Measurements from ENCODE around the gene RAB40B.

RAB40B gene

DNA sequence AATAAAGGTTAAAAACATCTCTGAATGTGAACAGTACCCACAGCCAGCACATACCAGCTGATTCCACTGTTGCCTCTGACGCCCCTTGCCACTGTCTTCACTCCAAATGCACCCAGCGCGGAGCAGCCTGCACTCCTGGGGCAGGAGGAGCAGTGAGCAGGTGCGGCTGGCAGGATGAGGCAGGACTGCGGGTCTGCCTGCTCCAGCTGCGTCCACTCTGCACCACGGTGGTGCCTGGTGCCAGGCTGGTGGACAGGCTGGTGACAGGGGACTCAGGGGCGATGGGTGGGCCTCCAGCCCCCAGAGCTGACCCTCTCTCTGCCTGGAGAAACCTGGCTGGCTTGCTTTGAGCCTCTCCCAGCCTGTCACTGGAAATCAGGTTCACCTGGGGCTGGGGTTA, 9.4 kb downstream of the RAB40B start:
- DNase-seq: no peak

DNA sequence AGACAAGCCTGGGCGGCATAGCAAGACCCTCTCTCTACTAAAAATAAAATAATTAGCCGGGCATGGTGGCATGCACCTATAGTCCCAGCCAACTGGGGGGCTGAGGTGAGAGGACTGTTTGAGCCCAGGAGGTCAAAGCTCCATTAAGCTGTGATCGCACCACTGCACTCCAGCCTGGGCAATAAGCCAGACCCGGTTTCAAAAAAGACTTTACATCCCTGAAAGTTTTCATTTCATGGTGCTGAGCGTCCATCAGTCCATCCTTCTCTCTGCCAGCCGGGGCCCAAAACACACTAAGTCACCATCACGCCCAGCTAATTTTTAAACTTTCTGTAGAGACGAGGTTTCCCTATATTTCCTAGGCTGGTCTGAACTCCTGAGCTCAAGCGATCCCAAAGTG, 10.6 kb downstream of the RAB40B start:
- no peak for DNase-seq

DNA sequence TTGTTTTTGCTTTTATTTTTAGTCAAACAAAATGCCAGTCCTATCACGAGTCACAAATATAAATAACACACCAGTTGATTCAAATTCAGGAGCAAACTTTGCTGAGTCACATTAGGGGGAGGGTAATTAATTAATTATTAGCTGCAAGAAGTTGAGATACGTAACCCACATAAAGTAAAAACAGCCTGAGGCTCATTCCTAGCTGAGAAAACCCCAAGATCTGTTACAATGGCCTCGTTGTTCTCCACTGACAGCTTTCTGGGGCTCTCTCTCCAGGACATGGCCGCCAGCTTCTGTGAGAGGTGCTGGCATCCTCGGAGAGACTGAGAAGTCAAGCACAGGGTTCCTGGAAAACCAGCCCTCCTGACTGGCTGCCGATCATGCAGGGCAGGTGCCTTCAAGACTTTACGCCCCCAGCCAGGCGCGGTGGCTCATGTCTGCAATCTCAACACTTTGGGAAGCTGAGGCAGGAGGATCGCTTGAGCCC, 11.1 kb downstream of the RAB40B start:
- DNase-seq: no peak

DNA sequence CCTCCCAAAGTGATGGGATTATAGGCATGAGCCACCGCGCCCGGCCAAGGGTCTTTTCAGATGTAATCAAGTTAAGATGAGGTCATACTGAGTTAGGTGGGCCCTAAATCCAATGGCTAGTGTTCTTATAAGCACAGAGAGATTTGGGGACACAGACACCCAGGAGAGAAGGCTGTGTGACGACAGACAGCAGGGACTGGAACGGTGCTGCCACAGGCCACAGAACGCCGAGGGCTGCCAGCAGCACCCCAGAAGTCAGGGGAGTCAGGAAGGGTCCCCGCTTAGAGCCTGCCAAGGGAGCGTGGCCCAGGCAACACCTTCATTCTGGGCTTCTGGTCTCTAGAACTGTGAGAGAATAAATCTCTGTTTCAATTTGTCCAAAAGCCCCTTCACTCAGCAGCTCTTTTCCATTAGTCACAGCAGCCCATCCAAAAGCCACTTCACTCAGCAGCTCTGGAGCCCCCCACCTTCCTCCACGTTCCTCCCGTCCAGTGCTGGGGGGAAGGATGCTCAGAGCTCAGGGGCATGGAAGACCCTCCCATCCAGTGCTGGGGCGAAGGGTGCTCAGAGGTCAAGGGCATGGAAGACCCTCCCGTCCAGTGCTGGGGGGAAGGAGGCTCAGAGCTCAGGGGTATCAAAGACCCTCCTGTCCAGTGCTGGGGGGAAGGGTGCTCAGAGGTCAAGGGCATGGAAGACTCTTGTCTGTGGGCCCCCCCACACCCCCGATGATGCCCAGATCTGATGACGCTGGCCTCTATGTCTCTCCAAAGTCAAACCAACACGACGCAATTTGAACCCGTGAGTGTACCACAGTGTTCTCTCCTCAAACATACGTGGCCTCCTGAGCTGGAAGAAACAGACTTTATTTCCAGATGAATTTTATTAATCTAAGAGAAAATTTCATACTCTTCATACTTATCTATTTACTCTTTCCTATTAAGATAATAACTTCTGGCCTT, 11.9 kb downstream of the RAB40B start:
- no peak for DNase-seq

DNA sequence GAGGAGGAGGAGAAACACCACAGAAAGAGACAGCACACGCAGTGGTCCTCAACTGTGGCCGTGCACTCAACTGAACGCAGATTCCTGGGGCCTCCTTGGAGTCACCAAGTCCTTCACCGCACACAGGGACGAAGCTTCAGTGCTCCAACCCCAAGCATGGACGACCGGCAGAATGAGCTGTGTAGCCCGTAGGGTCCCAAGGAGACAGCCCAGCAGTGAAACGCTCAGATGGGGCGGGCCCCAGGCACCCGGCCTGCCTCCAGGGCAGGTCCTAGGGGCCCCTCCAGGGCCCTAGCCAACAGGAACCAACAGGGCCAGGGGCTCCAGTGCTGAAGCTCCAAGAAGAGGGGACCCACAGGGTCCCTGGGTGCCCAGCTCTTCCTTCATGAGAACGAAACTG, 13.2 kb downstream of the RAB40B start:
- DNase-seq: no peak

DNA sequence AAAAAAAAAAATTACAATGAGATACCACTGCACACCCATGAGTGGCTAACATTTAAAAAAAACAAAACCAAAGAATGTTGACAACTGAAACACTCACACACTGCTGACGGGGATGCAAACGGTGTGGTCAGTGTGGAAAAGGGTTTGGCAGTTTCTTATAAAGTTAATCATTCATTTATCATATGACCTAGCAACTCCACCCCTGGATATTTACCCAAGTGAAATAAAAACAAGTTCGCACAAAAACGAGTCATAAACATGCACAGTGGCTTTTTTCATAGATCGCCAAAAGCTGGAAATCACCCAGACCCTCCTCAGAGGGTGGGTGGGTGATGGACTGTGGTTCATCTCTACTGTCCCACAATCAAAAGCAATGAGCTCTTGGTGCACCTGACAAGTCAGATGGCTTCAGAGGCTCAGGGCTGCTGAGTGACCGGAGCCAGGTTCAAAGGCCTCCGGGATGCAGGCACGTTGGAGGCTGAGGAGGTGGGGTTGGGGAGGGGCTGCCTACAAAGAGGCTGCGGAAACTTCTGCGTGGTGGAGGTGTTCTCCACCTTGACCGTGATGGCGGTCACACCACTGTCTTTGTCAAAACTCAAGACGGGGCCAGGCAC, 14.2 kb downstream of the RAB40B start:
- DNase-seq: no peak

DNA sequence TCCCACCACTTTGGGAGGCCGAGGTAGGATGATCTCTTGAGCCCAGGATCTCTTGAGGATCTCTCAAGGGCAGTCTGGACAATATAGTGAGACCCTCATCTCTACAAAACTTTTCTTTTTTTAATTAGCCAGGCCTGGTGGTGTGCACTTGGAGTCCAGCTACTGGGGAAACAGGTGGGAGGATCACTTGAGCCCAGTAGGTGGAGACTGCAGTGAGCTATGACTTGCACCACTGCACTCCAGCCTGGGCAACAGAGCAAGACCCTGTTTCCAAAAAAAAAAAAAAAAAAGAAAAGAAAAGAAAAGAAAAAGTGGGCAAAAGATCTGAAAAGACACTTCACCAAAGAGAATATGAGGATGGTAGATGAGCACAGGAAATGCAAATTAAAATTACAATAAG, 15.0 kb downstream of the RAB40B start:
- no peak for DNase-seq

DNA sequence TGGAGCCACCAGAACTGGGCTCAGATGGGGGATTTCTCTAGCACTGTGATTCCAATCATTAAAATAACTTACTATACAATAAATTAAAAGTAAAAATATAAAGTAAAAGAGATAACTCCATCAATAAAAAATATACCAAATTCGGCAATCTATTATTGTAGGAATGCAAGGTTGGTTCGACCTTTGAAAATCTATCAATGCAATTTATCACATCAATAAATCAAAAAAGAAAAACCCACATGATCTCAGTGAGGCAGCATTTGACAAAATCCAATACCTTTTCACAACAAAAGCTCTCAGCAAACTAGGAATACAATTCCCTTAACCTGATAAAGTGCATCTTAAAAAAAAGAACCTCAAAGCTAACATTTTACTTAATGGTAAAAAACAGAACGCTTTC, 17.0 kb downstream of the RAB40B start:
- DNase-seq: no peak

DNA sequence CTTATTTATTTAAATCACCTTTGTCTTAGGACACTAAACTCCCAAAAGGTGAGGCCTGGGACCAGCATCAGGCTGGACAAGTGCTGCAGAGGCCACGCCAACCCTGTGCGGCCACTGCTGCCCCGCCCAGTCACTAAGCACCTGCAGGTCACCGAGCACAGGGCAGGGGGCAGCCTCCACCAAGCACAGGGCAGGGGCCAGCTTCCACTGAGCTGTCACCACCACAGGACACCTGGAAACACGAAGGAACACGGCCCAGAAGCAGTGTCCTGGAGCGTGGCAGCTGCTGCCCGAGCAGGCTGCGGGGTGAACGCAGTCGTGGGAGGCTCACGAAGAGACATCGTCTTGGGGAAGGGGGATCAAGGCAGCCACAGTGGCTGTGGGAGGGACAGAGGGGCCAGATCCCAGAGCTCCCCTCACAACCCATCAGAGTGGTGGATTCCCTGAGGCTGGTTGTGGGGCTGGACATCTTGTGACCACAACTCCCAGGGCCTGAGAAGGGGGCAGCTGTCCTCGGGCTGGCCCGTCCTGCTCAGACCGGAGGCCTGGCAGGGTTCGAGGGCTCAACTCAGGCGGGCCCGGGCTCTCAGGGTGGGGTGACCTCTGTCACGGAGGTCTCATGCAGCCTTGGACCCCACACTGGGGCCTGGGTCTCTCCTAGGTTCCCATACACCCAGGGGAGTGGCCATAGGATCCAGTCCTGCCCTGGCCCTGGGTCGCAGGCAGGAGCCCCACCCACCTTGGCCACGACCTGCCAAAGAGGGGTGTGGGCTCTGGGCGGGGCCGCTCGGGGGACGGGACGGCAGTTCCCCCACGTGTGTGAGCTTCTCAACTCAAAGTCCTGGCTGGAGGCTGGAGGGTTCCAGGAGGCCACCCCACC, 18.7 kb downstream of the RAB40B start:
- no peak for DNase-seq

DNA sequence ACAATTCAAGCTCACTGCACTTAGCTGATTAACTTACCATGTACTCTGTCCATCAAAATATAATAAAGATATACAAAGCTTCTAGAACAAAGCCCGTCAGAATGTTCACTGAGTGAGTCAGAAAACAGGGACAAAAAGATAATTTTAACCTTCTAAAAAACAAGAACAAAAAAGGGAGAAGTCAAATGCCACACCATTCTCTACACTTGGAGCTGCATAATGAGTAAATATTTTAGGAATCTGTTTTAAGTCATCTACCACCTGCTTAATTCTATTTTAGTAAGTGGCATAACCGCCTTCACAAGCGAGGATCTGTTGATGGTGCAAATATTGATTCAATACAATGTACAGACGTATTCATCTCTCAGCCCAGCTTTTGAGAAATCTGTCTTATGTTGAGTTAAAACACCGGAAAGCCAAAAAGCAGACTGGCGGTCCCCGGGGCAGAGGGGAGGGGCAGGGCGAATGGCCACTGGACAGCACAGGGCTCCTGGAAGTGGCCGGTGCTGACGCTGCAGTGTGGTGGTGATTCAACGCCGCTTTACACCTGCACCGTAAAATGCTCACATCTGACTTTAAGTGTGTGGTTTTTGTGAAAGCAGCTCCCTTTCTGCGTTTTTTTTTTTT, 20.1 kb downstream of the RAB40B start:
- peak; percentile 83 for DNase-seq

DNA sequence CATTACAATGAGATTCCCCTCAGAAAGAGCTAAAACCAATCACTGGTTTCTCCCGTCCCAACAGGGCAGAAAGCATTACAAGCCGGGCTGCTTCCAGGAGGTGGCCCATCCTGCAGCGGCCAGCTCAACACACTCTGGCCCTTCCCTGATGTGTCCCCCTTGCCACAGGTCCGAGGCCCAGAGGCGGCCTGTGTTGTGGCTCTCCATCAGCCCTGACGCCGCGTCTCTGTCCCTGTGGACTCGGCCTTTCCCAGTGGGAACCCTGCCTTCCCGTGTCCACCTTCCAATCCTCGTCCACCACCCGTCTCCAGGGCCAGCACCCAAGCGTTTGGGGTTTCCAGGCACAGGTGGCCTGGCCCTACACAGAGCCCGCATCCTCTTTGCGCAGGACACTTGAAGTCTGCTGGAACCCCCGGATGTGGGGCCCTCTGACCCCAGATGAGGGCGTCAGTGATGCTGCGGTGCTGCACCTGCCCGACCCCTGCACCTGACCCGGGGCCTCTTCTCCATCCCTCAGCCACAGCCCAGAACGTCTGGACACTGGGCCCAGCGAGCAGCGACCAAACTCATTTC, 21.1 kb downstream of the RAB40B start:
- no peak for DNase-seq

DNA sequence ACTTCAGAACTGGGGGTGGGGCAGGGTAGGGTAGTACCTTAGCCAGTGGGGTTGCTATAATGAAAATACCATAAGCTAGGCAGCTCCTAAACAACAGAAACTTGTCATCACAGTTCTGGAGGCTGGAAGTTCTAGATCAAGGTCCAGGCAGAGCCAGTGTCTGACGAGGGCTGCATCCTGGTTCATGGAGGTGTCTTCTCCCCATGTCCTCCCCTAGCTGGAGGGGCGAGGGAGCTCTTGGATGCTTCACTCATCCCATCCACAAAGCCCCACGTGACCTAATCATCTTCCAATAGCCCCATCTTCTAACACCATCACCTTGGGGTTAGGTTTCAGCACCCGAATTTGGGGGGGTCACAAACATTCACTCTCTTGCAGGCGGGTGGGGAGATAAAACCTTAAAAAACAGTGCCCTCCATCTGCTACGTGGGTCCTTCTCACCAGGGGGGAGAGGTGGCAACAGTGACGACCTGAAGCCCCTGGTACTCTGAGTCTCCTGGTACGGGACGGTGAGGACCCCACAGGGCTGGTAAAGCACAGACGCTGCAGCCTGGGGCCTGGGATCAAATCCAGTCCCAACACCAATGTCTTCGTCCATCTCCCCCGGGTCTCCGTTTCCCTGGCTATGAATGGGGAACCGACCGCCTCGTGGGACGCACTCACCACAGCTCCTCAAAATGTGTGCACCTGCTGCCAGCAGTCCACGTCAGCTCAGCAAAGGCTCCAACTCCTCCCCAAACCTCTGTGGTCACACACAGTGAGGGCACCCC, 22.8 kb downstream of the RAB40B start:
- DNase-seq: no peak

DNA sequence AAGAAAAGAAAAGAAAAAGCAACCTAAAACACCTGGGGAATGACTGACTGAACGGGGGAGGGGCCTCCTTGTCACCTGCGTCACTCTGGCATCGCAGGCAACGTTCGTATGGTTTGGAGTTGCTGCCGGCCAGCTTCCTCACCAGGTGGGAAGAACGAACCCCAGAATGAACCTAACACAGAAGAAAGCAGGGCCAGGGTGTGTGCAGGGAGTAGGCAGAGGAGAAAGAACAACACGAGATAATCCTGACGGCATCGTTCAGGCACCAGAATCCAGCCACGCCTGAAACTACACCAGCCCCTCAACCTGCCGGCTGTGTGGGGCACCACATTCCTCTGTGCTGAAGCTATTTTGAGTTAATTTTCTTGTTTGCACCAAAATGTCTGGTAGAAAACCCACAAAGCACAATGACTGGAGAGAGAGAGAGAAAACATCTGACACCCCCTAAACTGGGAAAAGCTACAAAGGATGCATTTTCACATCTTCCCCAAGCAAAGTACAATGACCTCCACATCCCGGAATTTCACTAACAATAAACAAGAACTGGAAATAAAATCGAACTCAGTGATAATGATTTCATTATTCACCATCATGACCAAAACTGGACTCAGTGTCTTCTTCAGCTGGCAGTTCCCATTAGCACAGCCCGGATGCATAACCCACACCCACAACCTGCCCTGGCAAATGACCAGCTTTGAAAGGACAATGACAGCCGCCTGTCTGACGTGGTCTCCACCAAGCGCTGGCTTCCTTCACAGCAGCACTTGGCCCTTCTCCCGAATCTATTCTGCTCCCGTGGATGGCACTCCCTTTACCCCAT, 23.6 kb downstream of the RAB40B start:
- DNase-seq: no peak

DNA sequence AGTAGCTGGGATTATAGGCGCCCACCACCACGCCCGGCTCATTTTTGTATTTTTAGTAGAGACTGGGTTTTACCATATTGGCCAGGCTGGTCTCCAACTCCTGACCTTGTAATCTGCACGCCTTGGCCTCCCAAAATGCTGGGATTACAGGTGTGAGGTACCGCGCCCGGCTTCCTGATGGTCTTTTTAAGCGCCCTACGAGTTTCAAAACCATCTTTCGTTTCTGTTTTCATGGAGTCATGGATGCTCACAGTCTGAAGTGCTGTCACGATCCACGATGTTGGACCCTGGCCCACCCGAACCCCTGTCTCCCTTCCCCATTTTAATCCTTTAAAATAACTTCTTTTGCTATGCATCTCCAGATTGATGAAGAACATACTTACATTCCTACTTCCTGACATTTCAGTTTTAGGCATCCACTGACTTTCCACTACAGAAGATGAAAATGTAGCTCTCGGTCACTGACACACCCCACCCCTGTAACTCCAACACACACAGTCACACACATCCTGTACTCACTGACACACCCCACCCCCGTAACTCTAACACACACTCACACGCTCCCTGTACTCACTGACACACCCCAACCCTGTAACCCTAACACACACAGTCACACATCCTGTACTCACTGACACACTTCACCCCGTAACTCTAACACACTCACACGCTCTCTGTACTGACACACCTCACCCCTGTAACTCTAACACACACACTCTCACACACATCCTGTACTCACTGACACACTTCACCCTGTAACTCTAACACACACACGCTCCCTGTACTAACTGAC, 27.6 kb downstream of the RAB40B start:
- DNase-seq: no peak

DNA sequence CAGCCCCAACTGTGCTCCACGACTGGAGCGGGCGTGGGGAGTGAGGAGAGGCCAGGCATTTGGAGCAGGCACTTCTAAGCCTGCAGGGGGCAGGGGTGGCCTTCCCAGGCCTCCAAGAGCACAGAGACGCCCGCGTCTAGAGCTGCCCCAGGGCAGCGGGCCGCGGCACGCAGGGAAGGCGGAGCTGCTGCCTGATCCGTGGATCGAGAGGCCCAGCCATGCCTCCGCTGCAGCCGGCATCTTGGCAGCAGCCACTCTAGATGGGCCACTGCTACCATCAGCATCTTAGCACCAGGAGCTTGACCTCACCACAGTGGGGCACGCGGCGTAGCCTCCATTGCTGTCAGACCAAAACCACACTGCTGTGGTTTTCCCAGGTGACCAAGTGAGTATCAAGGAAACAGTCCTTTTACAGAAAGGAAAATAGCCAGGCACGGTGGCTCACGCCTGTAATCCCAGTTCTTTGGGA, 29.8 kb downstream of the RAB40B start:
- DNase-seq: peak; percentile 90

DNA sequence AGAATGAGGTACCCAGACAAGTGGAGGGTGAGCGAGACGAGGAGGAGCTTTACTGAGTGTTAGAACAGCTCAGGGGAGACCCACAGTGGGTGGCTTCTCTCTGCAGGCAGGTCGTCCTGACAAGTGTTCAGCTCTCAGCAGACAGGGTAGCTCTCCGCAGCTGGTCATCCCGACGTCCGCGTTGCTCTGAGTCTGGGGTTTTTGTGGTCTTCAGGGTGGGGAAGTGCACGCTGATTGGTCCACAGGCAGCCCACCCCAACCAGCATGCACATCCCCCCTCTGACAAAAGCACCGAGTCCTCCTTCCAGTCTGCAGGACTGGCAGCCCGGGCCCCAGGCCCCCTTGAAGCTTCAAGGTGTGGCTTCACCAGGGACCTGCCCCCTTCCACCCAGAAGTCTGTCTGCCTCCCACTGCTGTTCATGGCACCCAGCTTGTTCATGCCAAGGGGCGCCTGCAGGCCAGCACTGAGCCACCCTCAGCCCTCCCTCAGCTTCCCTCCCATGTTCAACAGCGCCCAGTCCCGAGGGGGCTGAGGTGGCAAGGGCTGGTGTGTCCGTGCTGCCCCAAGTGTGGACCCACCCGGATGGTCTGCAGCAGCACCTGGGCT, 30.4 kb downstream of the RAB40B start:
- DNase-seq: no peak

DNA sequence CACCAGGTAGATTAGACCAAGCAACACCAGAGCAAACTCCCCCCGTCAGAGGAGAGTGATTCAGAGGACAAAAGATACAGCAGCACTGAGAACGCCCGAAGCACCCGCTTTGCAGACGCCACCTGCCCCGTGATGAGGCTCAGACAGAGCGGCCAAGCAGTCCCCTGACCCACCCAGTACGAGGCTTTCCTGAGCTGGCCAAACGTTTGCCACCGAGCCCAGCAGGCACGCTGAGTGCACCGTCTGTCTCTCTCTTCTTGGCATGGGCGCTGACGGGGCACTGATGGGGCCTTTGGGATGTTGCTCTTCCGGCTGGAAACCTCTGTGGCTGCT, 30.9 kb downstream of the RAB40B start:
- no peak for DNase-seq

DNA sequence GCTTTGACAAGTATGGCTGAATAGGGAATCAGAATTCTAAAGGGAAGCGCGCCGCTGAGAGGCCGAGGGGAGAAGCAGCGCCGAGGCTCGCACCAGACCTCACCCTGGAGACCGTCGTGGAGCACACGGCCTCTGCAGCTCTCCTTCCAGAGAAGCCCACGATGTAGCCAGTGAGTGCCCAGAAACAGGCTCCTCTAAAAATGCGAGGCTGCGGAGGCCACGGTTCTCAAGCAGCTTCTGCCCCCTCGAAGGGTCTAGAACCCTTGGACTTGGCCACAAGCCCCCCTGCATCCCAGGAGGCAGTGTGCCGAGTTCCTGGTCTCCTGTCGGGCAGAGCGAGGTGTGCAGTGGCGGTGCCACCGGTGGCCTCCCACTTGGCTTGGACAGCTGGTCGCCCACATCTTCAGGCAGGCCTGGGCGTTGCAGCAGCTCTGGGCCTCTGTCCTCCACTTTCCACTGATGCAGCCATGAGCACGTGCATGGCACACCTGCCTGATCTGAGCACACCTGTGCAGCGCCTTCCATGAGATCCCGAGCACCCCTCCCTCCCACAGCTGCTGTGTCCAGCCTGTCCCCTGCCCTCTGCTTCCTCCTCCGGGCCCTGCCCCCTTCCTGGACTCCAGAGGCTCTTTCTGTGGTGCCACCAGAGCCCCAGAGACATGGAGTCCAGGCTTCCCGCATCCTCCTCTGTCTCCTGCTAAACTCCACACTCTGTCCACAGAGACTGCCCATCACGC, 31.4 kb downstream of the RAB40B start:
- DNase-seq: no peak

DNA sequence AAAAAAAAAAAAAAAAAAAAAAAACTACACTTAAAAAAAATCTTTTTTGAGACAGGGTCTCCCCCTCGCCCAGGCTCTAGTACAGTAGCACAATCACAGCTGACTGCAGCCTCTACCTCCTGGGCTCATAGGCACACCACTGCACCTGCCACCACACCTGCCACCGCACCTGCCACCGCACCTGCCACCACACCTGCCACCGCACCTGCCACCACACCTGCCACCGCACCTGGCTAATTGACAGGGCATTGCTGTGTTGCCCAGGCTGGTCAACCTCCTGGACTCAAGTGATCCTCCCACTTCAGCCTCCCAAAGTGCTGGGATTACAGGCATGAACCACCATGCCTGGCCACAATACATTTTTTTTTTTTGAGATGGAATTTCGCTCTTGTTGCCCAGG, 32.6 kb downstream of the RAB40B start:
- DNase-seq: no peak
